Activated CD8-positive, alpha-beta T cell treated with anti-CD3 and anti-CD28 coated beads for 36 hours (primary cell): ENCODE results near the gene PFKFB1. TPM values are rescaled to one million over a fixed set of nuclear protein-coding genes. Genes with fewer than 3 reads are reported as not detected.

Experiments used
- ATAC-seq: fragments of 200-7000 bp; cut with Tn5 transposase; one replicate; pipeline ENCODE4 v1.10.0; 2021; ENCODE audit warnings: mild to moderate bottlenecking, moderate library complexity
- CTCF ChIA-PET: fragments of 350-600 bp; sonication (Branson Sonifier 250); formaldehyde crosslinking; loops from one replicate; lab custom pipeline; 2021; ENCODE audit warnings: antibody characterized with exemption; lab: Charles Lee
- POLR2A ChIA-PET: fragments of 350-600 bp; sonication (Branson Sonifier 250); formaldehyde crosslinking; loops from one replicate; lab custom pipeline; 2021; ENCODE audit warnings: antibody characterized with exemption; lab: Charles Lee
- DNase-seq: peaks from one replicate; pipeline ENCODE4 v3.0.0-alpha.2; 2020
- H3K27ac Mint-ChIP-seq: one replicate; pipeline ENCODE4 v1.8.0; 2021; ENCODE audit warnings: mild to moderate bottlenecking, mixed read lengths
- H3K27me3 Mint-ChIP-seq: one replicate; pipeline ENCODE4 v1.8.0; 2021; ENCODE audit warnings: mixed read lengths
- H3K36me3 Mint-ChIP-seq: one replicate; pipeline ENCODE4 v1.8.0; 2021; ENCODE audit warnings: low read depth, mixed read lengths
- H3K4me1 Mint-ChIP-seq: one replicate; pipeline ENCODE4 v1.8.0; 2021; ENCODE audit warnings: low read depth, mixed read lengths
- H3K4me3 Mint-ChIP-seq: one replicate; pipeline ENCODE4 v1.8.0; 2021; ENCODE audit warnings: mild to moderate bottlenecking, moderate library complexity, mixed read lengths
- H3K9me3 Mint-ChIP-seq: one replicate; pipeline ENCODE4 v1.8.0; 2021; ENCODE audit warnings: mixed read lengths
- intact Hi-C: fragments of 100-400 bp; cut with micrococcal nuclease; formaldehyde crosslinking; loops from one replicate; pipeline ENCODE4 v1.10.0; 2022
- total RNA-seq, 2 experiments: library from RNA; stranded (reverse); gene quantifications; one replicate each; pipeline ENCODE4 v1.2.3, GENCODE V29; 2021
- TF ChIP-seq, protein P1 (sequence below): fragments of 200-600 bp; IDR thresholded peaks from one replicate; pipeline ENCODE4 v1.8.0; 2022; ENCODE audit warnings: antibody characterized with exemption, mild to moderate bottlenecking

PFKFB1 gene
- total RNA-seq, 2 experiments from 2014 or later, result 0.60 to 0.92 TPM

DNA sequence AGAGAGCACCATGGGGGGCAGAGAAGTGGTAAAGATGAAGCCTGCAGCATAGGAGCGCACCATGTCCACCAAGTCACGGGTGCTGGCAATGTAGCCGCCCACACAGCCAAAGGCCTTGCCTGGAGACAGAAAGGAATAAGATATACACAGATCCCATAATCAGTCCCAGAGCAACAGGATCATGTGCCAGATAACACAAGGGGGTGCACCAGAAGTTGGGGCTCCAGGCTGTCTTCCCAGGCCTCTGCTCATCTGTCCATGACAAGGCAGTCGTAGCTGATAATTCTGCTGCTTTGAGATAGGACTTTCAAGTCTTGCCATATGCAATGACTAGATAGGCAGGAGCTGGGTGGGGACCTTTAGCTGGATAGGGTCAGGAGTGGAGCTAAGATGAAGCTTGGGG lies 20.9 kb upstream of the PFKFB1 start:
- POLR2A ChIA-PET, result no interaction called here

DNA sequence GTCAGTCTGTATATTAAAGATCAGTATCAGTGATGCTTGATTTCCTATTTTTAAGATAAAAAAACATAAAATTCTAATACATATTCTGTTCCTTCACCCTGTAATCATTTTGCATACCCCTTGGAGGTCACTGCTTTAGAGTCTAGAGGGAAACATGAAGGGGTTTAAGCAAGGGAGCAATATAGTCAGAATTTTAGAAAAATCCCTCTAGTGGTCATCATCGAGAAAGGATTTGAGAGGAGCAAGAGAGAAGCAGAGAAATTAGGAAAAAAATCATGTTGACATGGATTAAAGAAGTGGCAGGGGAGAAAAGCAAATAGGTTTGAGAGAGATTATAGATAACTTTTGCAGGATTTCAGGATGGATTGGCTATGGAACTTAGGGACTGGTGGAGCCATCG lies 17.3 kb upstream of the PFKFB1 start:
- CTCF ChIA-PET, result interaction anchor here (1.6 to 3.4 kb wide), 2 partner anchors 10 to 11 kb away, joined by 3 to 12 read pairs; partner anchors contain the start of gene APEX2
- Mint-ChIP-seq H3K4me1 (peaks cover 19% of the 10 kb centered on the region), H3K9me3 (no peaks in the 10 kb centered on the region), H3K27ac (no peak overlapping the region), H3K4me3 (no peak overlapping the region), H3K36me3 (peaks cover 4% of the 10 kb centered on the region), H3K27me3 (no peaks in the 10 kb centered on the region)
- TF ChIP-seq, protein P1, sequence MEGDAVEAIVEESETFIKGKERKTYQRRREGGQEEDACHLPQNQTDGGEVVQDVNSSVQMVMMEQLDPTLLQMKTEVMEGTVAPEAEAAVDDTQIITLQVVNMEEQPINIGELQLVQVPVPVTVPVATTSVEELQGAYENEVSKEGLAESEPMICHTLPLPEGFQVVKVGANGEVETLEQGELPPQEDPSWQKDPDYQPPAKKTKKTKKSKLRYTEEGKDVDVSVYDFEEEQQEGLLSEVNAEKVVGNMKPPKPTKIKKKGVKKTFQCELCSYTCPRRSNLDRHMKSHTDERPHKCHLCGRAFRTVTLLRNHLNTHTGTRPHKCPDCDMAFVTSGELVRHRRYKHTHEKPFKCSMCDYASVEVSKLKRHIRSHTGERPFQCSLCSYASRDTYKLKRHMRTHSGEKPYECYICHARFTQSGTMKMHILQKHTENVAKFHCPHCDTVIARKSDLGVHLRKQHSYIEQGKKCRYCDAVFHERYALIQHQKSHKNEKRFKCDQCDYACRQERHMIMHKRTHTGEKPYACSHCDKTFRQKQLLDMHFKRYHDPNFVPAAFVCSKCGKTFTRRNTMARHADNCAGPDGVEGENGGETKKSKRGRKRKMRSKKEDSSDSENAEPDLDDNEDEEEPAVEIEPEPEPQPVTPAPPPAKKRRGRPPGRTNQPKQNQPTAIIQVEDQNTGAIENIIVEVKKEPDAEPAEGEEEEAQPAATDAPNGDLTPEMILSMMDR, result no peak
- intact Hi-C loops, result no loop called here
- ATAC-seq, result no peak
- POLR2A ChIA-PET, result no interaction called here
- DNase-seq, result no peak

More for the DNA sequence above, 20.9 kb upstream of the PFKFB1 start:
- Mint-ChIP-seq H3K4me3 (no peak overlapping the region), H3K27me3 (no peaks in the 10 kb centered on the region), H3K27ac (no peak overlapping the region), H3K36me3 (no peaks in the 10 kb centered on the region), H3K9me3 (no peaks in the 10 kb centered on the region), H3K4me1 (no peaks in the 10 kb centered on the region)
- no peak for DNase-seq
- ATAC-seq, result no peak
- CTCF ChIA-PET, result no interaction called here
- TF ChIP-seq, protein P1, result no peak
- intact Hi-C loops, result no loop called here

DNA sequence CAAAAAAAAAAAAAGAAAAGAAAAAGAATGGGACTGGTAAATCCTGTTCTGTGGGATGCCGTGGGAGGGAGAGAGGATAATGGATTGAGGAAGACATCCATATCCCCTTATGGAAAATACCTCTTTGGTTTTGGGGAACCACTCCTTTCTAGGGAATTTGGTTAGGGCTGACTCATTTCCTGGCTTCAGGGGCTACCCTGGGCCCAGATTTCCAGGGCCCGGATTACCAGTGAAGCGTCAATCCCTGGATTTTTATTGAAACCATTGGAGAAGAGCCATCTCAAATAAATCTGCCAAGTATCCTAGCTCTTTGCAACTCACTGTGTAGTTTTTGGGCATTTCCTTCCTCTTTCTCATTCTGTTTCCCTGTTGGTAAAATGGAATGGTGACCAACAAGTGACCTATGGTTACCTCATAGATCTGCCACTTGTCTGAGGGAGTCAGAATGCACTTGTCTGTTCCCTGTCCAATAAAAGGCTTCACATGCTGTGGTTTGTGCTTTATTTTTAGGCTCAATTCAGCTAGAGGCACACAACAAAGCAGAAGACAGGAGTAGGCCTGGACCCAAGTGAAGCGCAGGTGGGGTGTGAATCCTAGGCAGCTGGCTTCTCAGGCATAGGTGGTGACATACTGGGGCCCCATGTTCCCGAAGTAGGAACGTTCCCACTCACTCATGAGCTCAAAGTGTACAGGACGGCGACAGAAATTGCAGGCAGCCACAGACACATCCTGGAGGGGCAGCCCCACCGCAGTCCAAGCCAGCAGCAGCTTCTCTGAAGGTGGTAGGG lies 14.8 kb upstream of the PFKFB1 start:
- peak; percentile 68 for ATAC-seq
- H3K27ac Mint-ChIP-seq, result no peak overlapping the region
- DNase-seq, result peak; percentile 28

DNA sequence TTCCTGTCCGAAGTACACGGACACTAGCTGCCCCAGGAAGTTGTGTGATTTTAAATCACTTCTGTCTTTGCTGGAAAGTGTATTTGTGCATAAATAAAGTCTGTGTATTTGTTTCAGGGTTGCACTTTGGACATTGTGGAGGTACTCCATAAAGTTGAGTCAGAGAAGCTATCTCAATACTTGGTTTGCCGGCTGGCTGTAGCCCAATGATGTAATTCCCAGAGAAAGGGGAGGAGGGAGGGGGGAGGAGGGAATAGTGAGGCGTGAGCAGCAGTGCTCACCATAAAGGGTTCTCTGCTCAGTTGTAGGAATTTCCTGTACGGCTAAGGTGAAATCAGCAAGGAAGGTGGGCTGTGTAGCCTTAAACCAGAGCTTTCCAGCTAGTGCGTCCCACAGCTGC lies 13.7 kb upstream of the PFKFB1 start:
- H3K36me3 Mint-ChIP-seq, result peaks cover 33% of the 10 kb centered on the region
- ChIA-PET CTCF (no interaction called here), POLR2A (no interaction called here)
- no peaks in the 10 kb centered on the region for H3K9me3 Mint-ChIP-seq
- no peak overlapping the region for H3K4me3 Mint-ChIP-seq
- intact Hi-C loops, result no loop called here
- DNase-seq (no peak), ATAC-seq (no peak)
- H3K27ac Mint-ChIP-seq, result no peak overlapping the region
- peaks cover 27% of the 10 kb centered on the region for H3K4me1 Mint-ChIP-seq
- no peaks in the 10 kb centered on the region for H3K27me3 Mint-ChIP-seq
- TF ChIP-seq, protein P1, result no peak

More for the DNA sequence above, 14.8 kb upstream of the PFKFB1 start:
- H3K36me3 Mint-ChIP-seq, result peaks cover 25% of the 10 kb centered on the region
- no peak overlapping the region for H3K4me3 Mint-ChIP-seq
- peaks cover 23% of the 10 kb centered on the region for H3K4me1 Mint-ChIP-seq
- TF ChIP-seq, protein P1, result no peak
- intact Hi-C loops, result no loop called here
- ChIA-PET CTCF (interaction anchor here (1.1 kb wide), 1 partner anchor 117 kb away, joined by 5 read pairs; no protein-coding TSS in a partner anchor), POLR2A (interaction anchor here (1.3 kb wide), 1 partner anchor 9 kb away, joined by 5 read pairs; the partner anchor contains the start of gene APEX2)
- no peaks in the 10 kb centered on the region for H3K27me3 Mint-ChIP-seq
- H3K9me3 Mint-ChIP-seq, result no peaks in the 10 kb centered on the region
